Measurements from ENCODE around the gene NPAS2. TPM values are rescaled to one million over a fixed set of nuclear protein-coding genes. Genes with fewer than 3 reads are reported as not detected.

The NPAS2 gene
- total RNA-seq, 3 donors from 2014 or later (not counting 1 experiment from before 2014, with no cell fraction given): not detected

GRCh38 chr2:100934504-100935371 is 114.8 kb downstream of the NPAS2 start:
- H3K9me3 Mint-ChIP-seq: no peaks in the 10 kb centered on the region
- Histone ChIP-seq H3K36me3 (ENCODE audit: control insufficient read depth, insufficient read depth, low read length) (no peaks in the 10 kb centered on the region), H3K4me3 (ENCODE audit: low read length) (no peak overlapping the region), H3K27ac (ENCODE audit: low read length) (no peak overlapping the region), H3K4me1 (ENCODE audit: control insufficient read depth, insufficient read depth, low read length) (no peaks in the 10 kb centered on the region), H3K27me3 (ENCODE audit: control insufficient read depth, insufficient read depth, low read length) (no peaks in the 10 kb centered on the region), H3K9me3 (ENCODE audit: control insufficient read depth, insufficient read depth, low read length) (no peaks in the 10 kb centered on the region)
- DNase-seq (no peak), ATAC-seq (no peak)
- intact Hi-C loops (cut with micrococcal nuclease): no loop called here
- no peak overlapping the region for H3K27ac Mint-ChIP-seq
- peaks cover 0 to 17% of the 10 kb centered on the region in 2 donors for H3K27me3 Mint-ChIP-seq (ENCODE audit: low read depth in 2 of 2)
- TF ChIP-seq CTCF (IDR thresholded peaks at IDR 0.05): no peak
- H3K4me3 Mint-ChIP-seq: no peak overlapping the region
- no peaks in the 10 kb centered on the region for H3K4me1 Mint-ChIP-seq
- no peaks in the 10 kb centered on the region for H3K36me3 Mint-ChIP-seq
- 95% methylated on average over 6 of the region's 6 CpGs for WGBS (ENCODE audit: insufficient coverage)

GRCh38 chr2:100935372-100935752 is 115.4 kb downstream of the NPAS2 start:
- no peaks in the 10 kb centered on the region for H3K36me3 Mint-ChIP-seq
- intact Hi-C loops (cut with micrococcal nuclease): no loop called here
- no peaks in the 10 kb centered on the region for H3K9me3 ChIP-seq (ENCODE audit: control insufficient read depth, insufficient read depth, low read length)
- H3K27ac Mint-ChIP-seq: no peak overlapping the region
- 88% methylated on average over 3 of the region's 3 CpGs for WGBS (ENCODE audit: insufficient coverage)
- no peaks in the 10 kb centered on the region for H3K36me3 ChIP-seq (ENCODE audit: control insufficient read depth, insufficient read depth, low read length)
- no peak for TF ChIP-seq CTCF (IDR thresholded peaks at IDR 0.05)
- no peaks in the 10 kb centered on the region for H3K27me3 ChIP-seq (ENCODE audit: control insufficient read depth, insufficient read depth, low read length)
- H3K4me3 Mint-ChIP-seq: no peak overlapping the region
- no peak overlapping the region for H3K27ac ChIP-seq (ENCODE audit: low read length)
- DNase-seq (no peak), ATAC-seq (no peak)
- H3K9me3 Mint-ChIP-seq: no peaks in the 10 kb centered on the region
- peaks cover 0 to 12% of the 10 kb centered on the region in 2 donors for H3K27me3 Mint-ChIP-seq (ENCODE audit: low read depth in 2 of 2)
- no peaks in the 10 kb centered on the region for H3K4me1 ChIP-seq (ENCODE audit: control insufficient read depth, insufficient read depth, low read length)
- H3K4me1 Mint-ChIP-seq: no peaks in the 10 kb centered on the region
- no peak overlapping the region for H3K4me3 ChIP-seq (ENCODE audit: low read length)

- no peaks in the 10 kb centered on the region for H3K36me3 Mint-ChIP-seq
- intact Hi-C loops (cut with micrococcal nuclease): no loop called here
- Histone ChIP-seq H3K9me3 (ENCODE audit: control insufficient read depth, insufficient read depth, low read length) (no peaks in the 10 kb centered on the region), H3K4me3 (ENCODE audit: low read length) (no peak overlapping the region), H3K4me1 (ENCODE audit: control insufficient read depth, insufficient read depth, low read length) (no peaks in the 10 kb centered on the region), H3K27ac (ENCODE audit: low read length) (no peak overlapping the region), H3K36me3 (ENCODE audit: control insufficient read depth, insufficient read depth, low read length) (no peaks in the 10 kb centered on the region), H3K27me3 (ENCODE audit: control insufficient read depth, insufficient read depth, low read length) (no peaks in the 10 kb centered on the region)
- no peak for ATAC-seq
- no peaks in the 10 kb centered on the region for H3K9me3 Mint-ChIP-seq
- no peak overlapping the region for H3K27ac Mint-ChIP-seq
- H3K27me3 Mint-ChIP-seq (ENCODE audit: low read depth in 2 of 2): peaks cover 0 to 11% of the 10 kb centered on the region in 2 donors
- no peak for TF ChIP-seq CTCF (IDR thresholded peaks at IDR 0.05)
- WGBS (ENCODE audit: insufficient coverage): 92% methylated on average over 10 of the region's 10 CpGs
- H3K4me3 Mint-ChIP-seq: no peak overlapping the region
- H3K4me1 Mint-ChIP-seq: peaks cover 0 to 4% of the 10 kb centered on the region in 2 donors
- DNase-seq: no peak
These were observed 116.3 kb downstream of the NPAS2 start for GRCh38 chr2:100936070-100936741.

Measured in natural killer cell (primary cell).